GM18858 (cell line): ENCODE data around the gene PPP1R7.
"Not testable (repeated sequence)": the region's sequence is repeated elsewhere in the genome, so short reads cannot be mapped to it uniquely, and the experiment has no call there.

ENCODE experiments used
- ATAC-seq: cut with Tn5 transposase; IDR thresholded peaks from one replicate; pipeline ENCODE4 v1.9.1; 2021; ENCODE audit not compliant: unreplicated experiment

The PPP1R7 gene

GRCh38 chr2:241149925-241150659 is at the start of gene PPP1R7:
TSS of gene PPP1R7 (plus strand) at chr2:241150467. CDS start at chr2:241150496, 29 bp downstream.
- ATAC-seq, result peak; percentile 60

- peak; percentile 66 for ATAC-seq
Observed at GRCh38 chr2:241102239-241102803, 47.9 kb upstream of the PPP1R7 start, which contains the start of gene MTERF4. TSS of gene MTERF4 (minus strand) at chr2:241102287. CDS start at chr2:241102273, 14 bp downstream.

- ATAC-seq, result no peak
Observed at GRCh38 chr2:241103176-241103595, 47.1 kb upstream of the PPP1R7 start.

- ATAC-seq, result not testable (repeated sequence)
Observed at GRCh38 chr2:241104611-241105010, 45.7 kb upstream of the PPP1R7 start.

- no peak for ATAC-seq
Observed at GRCh38 chr2:241105641-241106040, 44.6 kb upstream of the PPP1R7 start.

- ATAC-seq, result no peak
Observed at GRCh38 chr2:241107031-241107783, 43.1 kb upstream of the PPP1R7 start.

- ATAC-seq, result no peak
Observed at GRCh38 chr2:241108271-241109209, 41.7 kb upstream of the PPP1R7 start.

- no peak for ATAC-seq
Observed at GRCh38 chr2:241109210-241110088, 40.8 kb upstream of the PPP1R7 start.

GRCh38 chr2:241110089-241110606 is 40.1 kb upstream of the PPP1R7 start:
- ATAC-seq, result no peak

GRCh38 chr2:241110607-241111439 is 39.4 kb upstream of the PPP1R7 start:
- no peak for ATAC-seq

GRCh38 chr2:241111440-241111805 is 38.8 kb upstream of the PPP1R7 start:
- no peak for ATAC-seq

GRCh38 chr2:241112046-241112445 is 38.2 kb upstream of the PPP1R7 start:
- no peak for ATAC-seq

GRCh38 chr2:241112592-241112991 is 37.7 kb upstream of the PPP1R7 start:
- no peak for ATAC-seq

- ATAC-seq, result no peak
Observed at GRCh38 chr2:241114836-241115235, 35.4 kb upstream of the PPP1R7 start.

- ATAC-seq, result no peak
Observed at GRCh38 chr2:241115361-241115760, 34.9 kb upstream of the PPP1R7 start.

- no peak for ATAC-seq
Observed at GRCh38 chr2:241116606-241117560, 33.4 kb upstream of the PPP1R7 start.

GRCh38 chr2:241118737-241119505 is 31.3 kb upstream of the PPP1R7 start:
- no peak for ATAC-seq
